Stomach (tissue), 9 donors: Measurements from ENCODE around the gene ZIC4. TPM values are rescaled to one million over a fixed set of nuclear protein-coding genes. Genes with fewer than 3 reads are reported as not detected.

Experiments
- DNase-seq, 2 donors: peaks; one replicate each; pipeline versions ENCODE4 v3.0.0 to v3.0.0-alpha.2; 2013 to 2019
- H3K27ac ChIP-seq, 5 donors: fragments of 200-600 bp in 4 of 5; sonication (generic) in 4 of 5; one replicate each; pipeline ENCODE4 v1.5.1; 2013 to 2019; ENCODE audit warnings: mild to moderate bottlenecking in 1 of 5, moderate library complexity in 1 of 5
- H3K27me3 ChIP-seq, 3 donors: fragments of 200-600 bp; sonication (generic); one replicate each; pipeline ENCODE4 v1.5.1; 2017 to 2019; ENCODE audit warnings: mixed run types in 1 of 3
- H3K36me3 ChIP-seq, 4 donors: fragments of 200-600 bp; sonication (generic); 1 replicate in 3 of 4; 2 replicates in 1 of 4; pipeline ENCODE4 v1.5.1; 2016 to 2019
- H3K4me1 ChIP-seq, 4 donors: fragments of 200-600 bp; sonication (generic); one replicate each; pipeline ENCODE4 v1.5.1; 2016 to 2019
- H3K4me3 ChIP-seq, 4 donors: fragments of 200-600 bp; sonication (generic) in 3 of 4; one replicate each; pipeline ENCODE4 v1.5.1; 2016 to 2019; ENCODE audit warnings: mild to moderate bottlenecking in 1 of 4
- H3K9me3 ChIP-seq, 4 donors: fragments of 200-600 bp; sonication (generic); one replicate each; pipeline ENCODE4 v1.5.1; 2016 to 2019
- EP300 ChIP-seq: sonication (generic); formaldehyde crosslinking; IDR thresholded peaks from one replicate; pipeline ENCODE4 v1.6.1; 2017; ENCODE audit warnings: antibody characterized with exemption
- POLR2A ChIP-seq, 4 donors: fragments of 450-650 bp; IDR thresholded peaks; one replicate each; pipeline ENCODE4 v1.6.1; 2016; ENCODE audit warnings: antibody characterized with exemption in 4 of 4, control low read depth in 2 of 4, mild to moderate bottlenecking in 1 of 4, moderate library complexity in 1 of 4
- POLR2AphosphoS5 ChIP-seq, 3 donors: sonication (generic); formaldehyde crosslinking; IDR thresholded peaks; one replicate each; pipeline ENCODE4 v1.6.1; 2016; ENCODE audit warnings: antibody characterized with exemption in 3 of 3
- WGBS, 5 donors: extraction: QIAGEN DNeasy Blood & Tissue Kit in 3 of 5; methylation state at CpG; one replicate each; pipeline versions ENCODE4 v1.1.5 to v1.1.7; 2013 to 2018; 5-methylcytosine and 5-hydroxymethylcytosine counted together
- intact Hi-C: fragments of 100-400 bp; cut with DNase I; formaldehyde crosslinking; loops from one replicate; pipeline ENCODE4 v1.15.1; 2023; ENCODE audit warnings: low total_unique reads
- polyA plus RNA-seq, 3 donors: library from polyadenylated mRNA; stranded (reverse); fragments of 200-250 nt; gene quantifications; one replicate each; pipeline ENCODE4 v1.2.3, GENCODE V29; 2013
- total RNA-seq, 5 donors: library from RNA; depleted of rRNA; stranded (reverse); fragments of >200 nt; gene quantifications; one replicate each; pipeline versions ENCODE4 v1.1.0 to v1.2.3, GENCODE V29; 2014 to 2016
- TF ChIP-seq, protein P1 (sequence below), 7 experiments: fragments of 450-650 bp in 4 of 7; fragments of 200-600 bp in 3 of 7; sonication (generic) in 3 of 7; IDR thresholded peaks; one replicate each; pipeline ENCODE4 v1.5.1; 2016 to 2019; ENCODE audit warnings: antibody characterized with exemption in 7 of 7, control low read depth in 2 of 7, mild to moderate bottlenecking in 1 of 7
- donor health status: healthy with polysubstance abuse.
- donor health status: Bipolar disorder and iron deficiency.
- donor health status: healthy.

ZIC4 gene
- total and polyA plus RNA-seq, 8 donors = not detected

DNA sequence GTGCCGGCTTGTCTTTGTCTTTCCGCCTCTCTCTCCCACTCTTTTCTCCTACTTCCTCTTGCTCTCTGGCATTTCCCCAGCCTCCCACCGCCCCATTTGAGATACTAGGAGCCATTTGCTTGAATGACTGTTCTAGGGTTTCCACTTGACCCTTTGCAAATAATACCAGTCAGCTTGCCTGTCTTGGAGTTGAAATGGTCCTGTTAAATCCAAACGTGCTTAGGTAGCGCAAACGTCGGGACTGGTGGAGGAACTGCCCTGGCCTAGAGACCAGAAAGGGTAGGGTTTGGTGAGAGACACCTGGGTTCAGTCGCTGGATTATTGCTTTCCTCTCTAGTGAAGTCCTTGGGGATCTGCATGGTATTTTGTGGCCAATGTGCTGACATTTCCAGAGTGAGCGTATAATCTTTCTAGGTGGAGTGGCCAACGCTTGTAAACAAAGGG is 13.5 kb upstream of the ZIC4 start:
- no peak for TF ChIP-seq POLR2A (IDR thresholded peaks at IDR 0.05)
- no peak for TF ChIP-seq EP300
- TF ChIP-seq POLR2AphosphoS5 (IDR thresholded peaks at IDR 0.05) = no peak
- TF ChIP-seq, protein P1, sequence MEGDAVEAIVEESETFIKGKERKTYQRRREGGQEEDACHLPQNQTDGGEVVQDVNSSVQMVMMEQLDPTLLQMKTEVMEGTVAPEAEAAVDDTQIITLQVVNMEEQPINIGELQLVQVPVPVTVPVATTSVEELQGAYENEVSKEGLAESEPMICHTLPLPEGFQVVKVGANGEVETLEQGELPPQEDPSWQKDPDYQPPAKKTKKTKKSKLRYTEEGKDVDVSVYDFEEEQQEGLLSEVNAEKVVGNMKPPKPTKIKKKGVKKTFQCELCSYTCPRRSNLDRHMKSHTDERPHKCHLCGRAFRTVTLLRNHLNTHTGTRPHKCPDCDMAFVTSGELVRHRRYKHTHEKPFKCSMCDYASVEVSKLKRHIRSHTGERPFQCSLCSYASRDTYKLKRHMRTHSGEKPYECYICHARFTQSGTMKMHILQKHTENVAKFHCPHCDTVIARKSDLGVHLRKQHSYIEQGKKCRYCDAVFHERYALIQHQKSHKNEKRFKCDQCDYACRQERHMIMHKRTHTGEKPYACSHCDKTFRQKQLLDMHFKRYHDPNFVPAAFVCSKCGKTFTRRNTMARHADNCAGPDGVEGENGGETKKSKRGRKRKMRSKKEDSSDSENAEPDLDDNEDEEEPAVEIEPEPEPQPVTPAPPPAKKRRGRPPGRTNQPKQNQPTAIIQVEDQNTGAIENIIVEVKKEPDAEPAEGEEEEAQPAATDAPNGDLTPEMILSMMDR (IDR thresholded peaks at IDR 0.05) = no peak
- no peak overlapping the region for H3K27ac ChIP-seq
- 21 to 35% (median 26%) methylated on average over 10 of the region's 10 CpGs for WGBS, 5 donors
- H3K4me1 ChIP-seq = peaks cover 0 to 43% (median 19%) of the 10 kb centered on the region in 4 donors
- peaks cover 34 to 100% (median 84%) of the 10 kb centered on the region in 3 donors for H3K27me3 ChIP-seq
- DNase-seq = peak in 1 of 2 donors; percentile 4
- no peaks in the 10 kb centered on the region for H3K36me3 ChIP-seq
- intact Hi-C loops = no loop called here
- peaks cover 0 to 41% (median 9%) of the 10 kb centered on the region in 4 donors for H3K9me3 ChIP-seq
- peak overlapping the region in 1 of 4 donors; percentile 42 for H3K4me3 ChIP-seq

DNA sequence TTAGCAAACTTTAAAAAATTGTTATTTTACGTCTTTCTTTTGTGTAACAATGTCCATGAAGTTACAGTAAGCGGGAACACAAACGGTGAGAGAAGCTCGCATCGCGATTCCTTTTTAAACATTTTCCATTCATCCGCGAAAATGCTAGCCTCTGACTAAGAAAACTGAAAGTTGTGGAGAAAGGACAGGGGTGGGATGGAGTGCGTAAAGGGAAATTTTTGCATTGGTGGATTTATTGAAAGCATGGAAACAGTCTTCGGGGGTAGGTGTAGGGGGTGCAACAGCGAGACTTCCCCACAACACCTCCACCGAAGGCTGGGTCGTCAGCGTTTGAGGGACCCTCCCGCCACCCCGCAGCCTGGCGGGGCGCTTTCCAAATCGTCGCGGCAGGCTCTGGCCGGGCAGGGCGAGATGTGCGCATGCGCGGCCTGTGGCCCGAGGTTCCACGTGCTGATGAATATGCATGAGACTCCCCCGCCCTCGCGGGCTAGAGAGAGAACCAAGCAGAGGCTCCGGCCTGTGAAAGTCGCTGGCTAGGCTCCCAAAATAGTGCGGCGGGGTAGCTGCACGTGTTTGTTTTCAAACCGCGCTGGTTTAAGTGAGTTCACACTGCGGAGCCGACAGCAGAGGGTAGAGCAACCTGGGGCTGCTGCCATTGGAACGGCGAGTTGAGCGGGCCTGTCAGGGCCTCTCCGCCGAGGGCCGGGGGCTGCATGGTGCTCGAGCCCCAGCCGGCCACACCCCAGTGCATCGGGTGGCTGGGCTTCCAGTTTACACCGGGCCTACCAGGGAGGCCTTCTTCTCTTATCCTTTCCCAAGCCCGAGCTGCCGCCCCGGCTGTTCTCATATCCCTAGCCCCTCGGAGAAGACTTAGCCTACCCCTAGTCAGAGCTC is 12.7 kb upstream of the ZIC4 start:
- Histone ChIP-seq H3K4me1 (peaks cover 0 to 36% (median 19%) of the 10 kb centered on the region in 4 donors), H3K9me3 (peaks cover 0 to 46% (median 9%) of the 10 kb centered on the region in 4 donors), H3K27me3 (peaks cover 30 to 100% (median 84%) of the 10 kb centered on the region in 3 donors), H3K36me3 (no peaks in the 10 kb centered on the region), H3K27ac (no peak overlapping the region), H3K4me3 (peak overlapping the region in 3 of 4 donors; percentile 13 to 42 (median 23))
- no peak for TF ChIP-seq EP300
- no peak for TF ChIP-seq POLR2A (IDR thresholded peaks at IDR 0.05)
- TF ChIP-seq POLR2AphosphoS5 (IDR thresholded peaks at IDR 0.05) = no peak
- TF ChIP-seq, protein P1 (IDR thresholded peaks at IDR 0.05) = no peak
- DNase-seq = peak in 1 of 2 donors; percentile 73
- intact Hi-C loops = no loop called here
- 4 to 8% (median 6%) methylated on average over 30 to 54 of the region's 54 CpGs for WGBS, 5 donors

DNA sequence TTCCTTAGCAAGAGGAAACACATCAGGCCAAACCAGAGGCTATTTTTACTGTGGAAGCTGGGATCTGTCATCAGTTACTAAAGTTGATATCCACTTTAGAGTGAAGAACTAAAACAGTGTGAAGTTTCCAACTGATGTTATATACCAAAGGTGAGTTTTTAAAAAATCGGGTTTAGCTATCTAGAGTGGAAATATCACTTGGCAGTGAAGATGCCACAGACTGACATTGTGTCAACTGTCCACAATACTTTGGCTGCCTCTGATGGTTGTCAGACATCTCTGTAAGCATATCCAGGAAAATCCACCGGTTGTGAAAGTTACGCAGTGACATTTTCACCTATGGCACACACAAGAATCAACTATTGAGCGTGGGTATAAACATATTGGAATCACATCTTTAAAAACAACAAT is 12.0 kb upstream of the ZIC4 start:
- Histone ChIP-seq H3K27ac (no peak overlapping the region), H3K9me3 (peaks cover 0 to 45% (median 8%) of the 10 kb centered on the region in 4 donors), H3K27me3 (peaks cover 30 to 100% (median 84%) of the 10 kb centered on the region in 3 donors), H3K4me3 (no peak overlapping the region), H3K36me3 (no peaks in the 10 kb centered on the region), H3K4me1 (peaks cover 4 to 40% (median 25%) of the 10 kb centered on the region in 4 donors)
- WGBS, 5 donors = 21 to 34% (median 27%) methylated on average over 4 of the region's 4 CpGs
- no peak for TF ChIP-seq POLR2A (IDR thresholded peaks at IDR 0.05)
- TF ChIP-seq, protein P1 (IDR thresholded peaks at IDR 0.05) = no peak
- TF ChIP-seq POLR2AphosphoS5 (IDR thresholded peaks at IDR 0.05) = no peak
- no peak for TF ChIP-seq EP300
- intact Hi-C loops = no loop called here
- no peak for DNase-seq

DNA sequence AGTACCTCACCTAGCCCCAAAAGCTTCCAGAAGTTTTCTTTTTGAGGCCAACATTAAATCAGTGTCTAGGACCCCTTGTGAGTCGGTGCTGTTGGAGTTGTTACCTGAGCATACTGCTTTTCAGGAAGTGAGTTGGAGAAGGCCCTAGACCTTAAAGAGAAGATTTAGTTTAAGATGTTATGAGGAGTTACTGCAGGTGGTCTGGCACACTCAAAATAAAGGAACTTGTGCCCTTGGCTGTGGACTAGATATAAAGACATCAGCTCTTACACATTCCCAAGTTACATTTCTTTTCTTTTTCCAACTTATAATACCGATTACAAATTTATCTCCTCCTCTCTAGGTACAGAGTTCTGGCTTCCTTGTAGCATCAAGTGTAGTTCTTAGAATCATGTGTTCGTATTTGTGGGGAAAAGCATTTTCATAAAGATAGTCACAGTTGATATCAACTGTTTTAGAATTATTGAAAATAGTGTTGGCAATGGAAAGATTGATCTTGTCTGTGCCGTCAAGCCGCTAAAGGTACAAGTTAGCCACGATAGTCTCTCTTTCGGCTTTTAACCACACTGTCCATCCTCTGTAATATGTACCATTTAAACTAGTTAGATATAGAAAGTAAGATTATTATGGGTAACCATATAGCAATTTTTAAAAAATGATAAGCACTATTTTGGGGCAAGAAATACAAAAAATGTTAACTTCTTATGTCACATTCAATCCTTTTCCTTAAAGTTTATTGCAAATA is 11.4 kb upstream of the ZIC4 start:
- Histone ChIP-seq H3K4me1 (peaks cover 10 to 40% (median 28%) of the 10 kb centered on the region in 4 donors), H3K36me3 (no peaks in the 10 kb centered on the region), H3K27ac (no peak overlapping the region), H3K27me3 (peaks cover 30 to 100% (median 84%) of the 10 kb centered on the region in 3 donors), H3K4me3 (no peak overlapping the region), H3K9me3 (peaks cover 0 to 45% (median 8%) of the 10 kb centered on the region in 4 donors)
- WGBS, 5 donors = 30 to 47% (median 39%) methylated on average over 7 of the region's 7 CpGs
- TF ChIP-seq EP300 (no peak), POLR2AphosphoS5 (IDR thresholded peaks at IDR 0.05) (no peak), POLR2A (IDR thresholded peaks at IDR 0.05) (no peak)
- TF ChIP-seq, protein P1 (IDR thresholded peaks at IDR 0.05) = no peak
- intact Hi-C loops = no loop called here
- DNase-seq = no peak
